Ishikawa (cell line): ENCODE data around the gene GDPD4.

Experiments used
- CEBPB ChIP-seq: IDR thresholded peaks from 2 replicates; pipeline ENCODE4 v1.6.1; 2012
- CREB1 ChIP-seq: IDR thresholded peaks from 2 replicates; pipeline ENCODE4 v1.6.1; 2012; ENCODE audit warnings: low read depth
- EGR1 ChIP-seq: IDR thresholded peaks from 2 replicates; pipeline ENCODE4 v1.6.1; 2012
- EP300 ChIP-seq: IDR thresholded peaks from 2 replicates; pipeline ENCODE4 v1.6.1; 2012; ENCODE audit warnings: borderline replicate concordance
- NFIC ChIP-seq: IDR thresholded peaks from 2 replicates; pipeline ENCODE4 v1.6.1; 2012
- RAD21 ChIP-seq: IDR thresholded peaks from 2 replicates; pipeline ENCODE4 v1.6.1; 2012; ENCODE audit warnings: low read depth
- TCF12 ChIP-seq: IDR thresholded peaks from 2 replicates; pipeline ENCODE4 v1.6.1; 2012; ENCODE audit warnings: low read depth
- TEAD4 ChIP-seq: IDR thresholded peaks from 2 replicates; pipeline ENCODE4 v1.6.1; 2012
- TF ChIP-seq, protein P1 (sequence below): IDR thresholded peaks from 2 replicates; pipeline ENCODE4 v1.6.1; 2012
- TF ChIP-seq, protein P2 (sequence below): IDR thresholded peaks from 2 replicates; pipeline ENCODE4 v1.6.1; 2012; ENCODE audit warnings: low read depth, mild to moderate bottlenecking
- TF ChIP-seq, protein P3 (sequence below): IDR thresholded peaks from 2 replicates; pipeline ENCODE4 v1.6.1; 2012

GRCh38 chr11:77320351-77320750 lies 18.9 kb upstream of the GDPD4 start:
- TF ChIP-seq, protein P1, sequence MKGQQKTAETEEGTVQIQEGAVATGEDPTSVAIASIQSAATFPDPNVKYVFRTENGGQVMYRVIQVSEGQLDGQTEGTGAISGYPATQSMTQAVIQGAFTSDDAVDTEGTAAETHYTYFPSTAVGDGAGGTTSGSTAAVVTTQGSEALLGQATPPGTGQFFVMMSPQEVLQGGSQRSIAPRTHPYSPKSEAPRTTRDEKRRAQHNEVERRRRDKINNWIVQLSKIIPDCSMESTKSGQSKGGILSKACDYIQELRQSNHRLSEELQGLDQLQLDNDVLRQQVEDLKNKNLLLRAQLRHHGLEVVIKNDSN, result no peak
- TF ChIP-seq EP300 (no peak), RAD21 (no peak), CEBPB (no peak), EGR1 (no peak), TEAD4 (no peak), NFIC (no peak), TCF12 (no peak), CREB1 (no peak)
- TF ChIP-seq, protein P2, sequence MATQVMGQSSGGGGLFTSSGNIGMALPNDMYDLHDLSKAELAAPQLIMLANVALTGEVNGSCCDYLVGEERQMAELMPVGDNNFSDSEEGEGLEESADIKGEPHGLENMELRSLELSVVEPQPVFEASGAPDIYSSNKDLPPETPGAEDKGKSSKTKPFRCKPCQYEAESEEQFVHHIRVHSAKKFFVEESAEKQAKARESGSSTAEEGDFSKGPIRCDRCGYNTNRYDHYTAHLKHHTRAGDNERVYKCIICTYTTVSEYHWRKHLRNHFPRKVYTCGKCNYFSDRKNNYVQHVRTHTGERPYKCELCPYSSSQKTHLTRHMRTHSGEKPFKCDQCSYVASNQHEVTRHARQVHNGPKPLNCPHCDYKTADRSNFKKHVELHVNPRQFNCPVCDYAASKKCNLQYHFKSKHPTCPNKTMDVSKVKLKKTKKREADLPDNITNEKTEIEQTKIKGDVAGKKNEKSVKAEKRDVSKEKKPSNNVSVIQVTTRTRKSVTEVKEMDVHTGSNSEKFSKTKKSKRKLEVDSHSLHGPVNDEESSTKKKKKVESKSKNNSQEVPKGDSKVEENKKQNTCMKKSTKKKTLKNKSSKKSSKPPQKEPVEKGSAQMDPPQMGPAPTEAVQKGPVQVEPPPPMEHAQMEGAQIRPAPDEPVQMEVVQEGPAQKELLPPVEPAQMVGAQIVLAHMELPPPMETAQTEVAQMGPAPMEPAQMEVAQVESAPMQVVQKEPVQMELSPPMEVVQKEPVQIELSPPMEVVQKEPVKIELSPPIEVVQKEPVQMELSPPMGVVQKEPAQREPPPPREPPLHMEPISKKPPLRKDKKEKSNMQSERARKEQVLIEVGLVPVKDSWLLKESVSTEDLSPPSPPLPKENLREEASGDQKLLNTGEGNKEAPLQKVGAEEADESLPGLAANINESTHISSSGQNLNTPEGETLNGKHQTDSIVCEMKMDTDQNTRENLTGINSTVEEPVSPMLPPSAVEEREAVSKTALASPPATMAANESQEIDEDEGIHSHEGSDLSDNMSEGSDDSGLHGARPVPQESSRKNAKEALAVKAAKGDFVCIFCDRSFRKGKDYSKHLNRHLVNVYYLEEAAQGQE, result no peak
- TF ChIP-seq, protein P3, sequence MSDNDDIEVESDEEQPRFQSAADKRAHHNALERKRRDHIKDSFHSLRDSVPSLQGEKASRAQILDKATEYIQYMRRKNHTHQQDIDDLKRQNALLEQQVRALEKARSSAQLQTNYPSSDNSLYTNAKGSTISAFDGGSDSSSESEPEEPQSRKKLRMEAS, result no peak
